ENCODE measurements around the gene RTRAF. TPM values are rescaled to one million over a fixed set of nuclear protein-coding genes. Genes with fewer than 3 reads are reported as not detected.

Gene RTRAF
- total RNA-seq, 1 experiment from 2014 or later: 190 TPM

GRCh38 chr14:52049721-52050588, 60.6 kb downstream of the RTRAF start:
- no peak overlapping the region for H2AFZ ChIP-seq (ENCODE audit: low read depth, low read length, poor library complexity, severe bottlenecking)
- no peak for ATAC-seq
- POLR2A ChIA-PET: no interaction called here
- no peaks in the 10 kb centered on the region for H3K79me2 ChIP-seq (ENCODE audit: insufficient read depth, low read length)
- no peak for DNase-seq (ENCODE audit: low read depth, low spot score)
- no peaks in the 10 kb centered on the region for H3K36me3 ChIP-seq (ENCODE audit: control insufficient read depth in 1 of 2, insufficient read depth in 2 of 2, low read length in 2 of 2)
- H3K9me2 ChIP-seq (ENCODE audit: insufficient read depth): no peaks in the 10 kb centered on the region
- peaks cover 0 to 4% of the 10 kb centered on the region in 2 experiments; a peak in 1 of 4 replicates for H3K4me1 ChIP-seq (ENCODE audit: control insufficient read depth in 1 of 2, insufficient read depth in 2 of 2, low read length in 2 of 2)
- no peak overlapping the region for H3K4me3 ChIP-seq (replicated peaks in 1 of 2; ENCODE audit: low read depth in 1 of 2, low read length in 2 of 2)
- H3K27me3 ChIP-seq (ENCODE audit: insufficient read depth, low read length): no peaks in the 10 kb centered on the region
- H3K9me3 ChIP-seq (ENCODE audit: control insufficient read depth in 1 of 2, insufficient read depth in 1 of 2, low read depth in 1 of 2, low read length in 2 of 2): no peaks in the 10 kb centered on the region
- no peaks in the 10 kb centered on the region for H4K20me1 ChIP-seq (ENCODE audit: insufficient read depth)
- H3K9ac ChIP-seq (ENCODE audit: low read length): no peak overlapping the region
- intact Hi-C loops (cut with micrococcal nuclease): no loop called here
- no peak overlapping the region for H3K27ac ChIP-seq (ENCODE audit: low read depth, low read length)
- TF ChIP-seq ATF3 (IDR thresholded peaks at IDR 0.05) (no peak), EGR1 (IDR thresholded peaks at IDR 0.05; ENCODE audit: low read depth) (no peak), YY1 (IDR thresholded peaks at IDR 0.05; ENCODE audit: extremely low read depth, insufficient replicate concordance, low read depth, low read length) (no peak), RAD21 (IDR thresholded peaks at IDR 0.05; ENCODE audit: low read depth) (no peak), ZBTB33 (IDR thresholded peaks at IDR 0.05; ENCODE audit: extremely low read depth, insufficient replicate concordance, low read length) (no peak), CBX3 (IDR thresholded peaks at IDR 0.05; ENCODE audit: low read depth) (no peak), EZH2 (IDR thresholded peaks at IDR 0.05) (no peak), SIN3A (IDR thresholded peaks at IDR 0.05; ENCODE audit: low read depth) (no peak), MAX (IDR thresholded peaks at IDR 0.05) (no peak), ZNF274 (IDR thresholded peaks at IDR 0.05; ENCODE audit: low read depth, low read length) (no peak), CTCF (IDR thresholded peaks at IDR 0.05 in 2 of 3, conservative IDR thresholded peaks at IDR 0.05 in 1 of 3; ENCODE audit: borderline replicate concordance in 1 of 3, insufficient read depth in 1 of 3, low read depth in 2 of 3, low read length in 2 of 3) (no peak)
- H3K4me2 ChIP-seq (ENCODE audit: low read length): no peak overlapping the region
- RAD21 ChIA-PET (ENCODE audit: low non-redundant PET in 1 of 2, low total read pairs in 2 of 2, uncharacterized antibody in 2 of 2, unreplicated experiment in 2 of 2): no interaction called here
- CTCF ChIA-PET: interaction anchor here (1.1 kb wide), 1 partner anchor 10 kb away, joined by 3 read pairs; no protein-coding TSS in a partner anchor
- no TSS peak for BruUV-seq (replicated peaks)

All from HCT116 (cell line).